Stimulated activated CD8-positive, alpha-beta memory T cell treated with anti-CD3 and anti-CD28 coated beads, Interleukin-15, amount 100 ng/mL, for 48 hours (primary cell): ENCODE measurements around the gene BMP7.

Experiments used
- DNase-seq, 2 donors: peaks; one replicate each; pipeline ENCODE4 v3.0.0-alpha.2; 2020; ENCODE audit warnings: low read depth in 2 of 2

The BMP7 gene

GRCh38 chr20:57126481-57127092, 139.9 kb downstream of the BMP7 start:
- DNase-seq, result no peak

- DNase-seq, result no peak
These were observed 141.5 kb downstream of the BMP7 start for GRCh38 chr20:57124800-57125517.

GRCh38 chr20:57124366-57124765, 142.1 kb downstream of the BMP7 start:
- DNase-seq, result no peak

- DNase-seq, result no peak
These were observed 142.9 kb downstream of the BMP7 start for GRCh38 chr20:57123504-57123903.

GRCh38 chr20:57122536-57123489, 143.6 kb downstream of the BMP7 start:
- no peak for DNase-seq

GRCh38 chr20:57118964-57119363, 147.5 kb downstream of the BMP7 start:
- DNase-seq, result no peak
